GM12878 (cell line): Measurements from ENCODE around the gene GPC5. TPM values are rescaled to one million over a fixed set of nuclear protein-coding genes. Genes with fewer than 3 reads are reported as not detected.

Experiments used
- ATAC-seq: fragments of 200-7000 bp; cut with Tn5 transposase; 3 replicates; pipeline ENCODE4 v1.9.1; 2020; ENCODE audit warnings: mild to moderate bottlenecking, moderate library complexity
- BruUV-seq: library from RNA; stranded (reverse); fragments of 400-500 nt; replicated peaks from 2 replicates; lab custom pipeline; 2021; lab: Mats Ljungman, UMichigan
- CTCF ChIA-PET: fragments of 300-600 bp; sonication (Branson Sonifier 250); formaldehyde crosslinking; extraction: SDS; loops from one replicate; lab custom pipeline; 2021; ENCODE audit warnings: inconsistent platforms; lab: Yijun Ruan, JAX
- POLR2A ChIA-PET: fragments of 350-600 bp; formaldehyde crosslinking; extraction: SDS; loops from one replicate; lab custom pipeline; 2021; ENCODE audit warnings: inconsistent platforms; lab: Charles Lee
- RAD21 ChIA-PET: fragments of 300-600 bp; sonication (Branson Sonifier 250); formaldehyde crosslinking; loops from one replicate; lab custom pipeline; 2023; ENCODE audit warnings: antibody characterized with exemption; ENCODE audit not compliant: unreplicated experiment; lab: Charles Lee
- SMC1A ChIA-PET: fragments of 300-600 bp; sonication (Branson Sonifier 250); formaldehyde crosslinking; loops from one replicate; lab custom pipeline; 2023; ENCODE audit not compliant: unreplicated experiment, uncharacterized antibody; lab: Charles Lee
- DNase-seq: peaks from one replicate; pipeline ENCODE4 v3.0.0-alpha.2; 2011; ENCODE audit warnings: low read depth, low spot score
- FAIRE-seq: peaks from 3 replicates; lab custom pipeline; 2011; peaks lifted over from hg19 to GRCh38; lab: Jason Lieb, UNC
- H2AFZ ChIP-seq: 2 replicates; pipeline ENCODE4 v1.6.0; 2011; ENCODE audit warnings: low read depth, low read length, control low read depth; ENCODE audit not compliant: control insufficient read depth
- H3K27ac ChIP-seq: 2 replicates; pipeline ENCODE4 v1.5.1; 2011; ENCODE audit warnings: control low read depth; ENCODE audit not compliant: control insufficient read depth, insufficient read depth
- H3K27me3 ChIP-seq, 2 experiments: replicated peaks in 1 of 2; 2 replicates each; pipeline versions ENCODE4 v1.6.0 to v1.6.1; 2011; ENCODE audit warnings: low read length in 1 of 2; ENCODE audit not compliant: control insufficient read depth in 2 of 2, insufficient read depth in 2 of 2
- H3K36me3 ChIP-seq, 2 experiments: 2 replicates each; pipeline ENCODE4 v1.5.1; 2011; ENCODE audit warnings: low read length in 1 of 2; ENCODE audit not compliant: control insufficient read depth in 2 of 2, insufficient read depth in 2 of 2
- H3K4me1 ChIP-seq: 2 replicates; pipeline ENCODE4 v1.6.1; 2011; ENCODE audit warnings: mild to moderate bottlenecking, low read length, moderate library complexity, mixed read lengths; ENCODE audit not compliant: control insufficient read depth, insufficient read depth
- H3K4me2 ChIP-seq: 2 replicates; pipeline ENCODE4 v1.6.0; 2011; ENCODE audit warnings: control low read depth; ENCODE audit not compliant: control insufficient read depth, insufficient read depth
- H3K4me3 ChIP-seq: fragments of 200-600 bp; sonication (generic); 2 replicates; pipeline ENCODE4 v1.5.1; 2016
- H3K79me2 ChIP-seq: 2 replicates; pipeline ENCODE4 v1.6.0; 2011; ENCODE audit warnings: low read length; ENCODE audit not compliant: control insufficient read depth, insufficient read depth
- H3K9ac ChIP-seq: 2 replicates; pipeline ENCODE4 v1.8.0; 2011; ENCODE audit warnings: low read length, control low read depth, mixed read lengths; ENCODE audit not compliant: control insufficient read depth, insufficient read depth
- H3K9me3 ChIP-seq: replicated peaks from 3 replicates; pipeline ENCODE4 v1.5.1; 2011; ENCODE audit warnings: mild to moderate bottlenecking, low read length; ENCODE audit not compliant: control insufficient read depth, insufficient read depth
- H4K20me1 ChIP-seq: 2 replicates; pipeline ENCODE4 v1.6.0; 2011; ENCODE audit not compliant: control insufficient read depth, insufficient read depth
- ATF2 ChIP-seq: IDR thresholded peaks from 2 replicates; pipeline ENCODE4 v1.6.1; 2012; ENCODE audit warnings: low read length, inconsistent platforms
- ATF7 ChIP-seq: fragments of 450-650 bp; IDR thresholded peaks from 2 replicates; pipeline ENCODE4 v1.6.1; 2016; ENCODE audit warnings: low read depth, mild to moderate bottlenecking
- CBFB ChIP-seq: IDR thresholded peaks from 2 replicates; pipeline ENCODE4 v1.6.1; 2016; ENCODE audit warnings: antibody characterized with exemption, low read depth
- CEBPZ ChIP-seq: fragments of 150-350 bp; IDR thresholded peaks from 2 replicates; pipeline ENCODE4 v1.6.1; 2016; ENCODE audit warnings: low read depth, low read length
- ELK1 ChIP-seq: IDR thresholded peaks from 2 replicates; pipeline ENCODE4 v1.6.1; 2012; ENCODE audit warnings: low read depth, low read length, improper control_type of control experiment
- IKZF1 ChIP-seq: fragments of 450-650 bp; conservative IDR thresholded peaks from 2 replicates; pipeline ENCODE4 v1.6.1; 2017; ENCODE audit warnings: antibody characterized with exemption, mild to moderate bottlenecking
- MXI1 ChIP-seq: fragments of 150-350 bp; IDR thresholded peaks from 2 replicates; pipeline ENCODE4 v1.6.1; 2011; ENCODE audit warnings: low read depth, mild to moderate bottlenecking, inconsistent platforms, low read length, improper control_type of control experiment
- NR2F1 ChIP-seq: fragments of 450-650 bp; conservative IDR thresholded peaks from 2 replicates; pipeline ENCODE4 v1.6.1; 2017; ENCODE audit warnings: mild to moderate bottlenecking
- RELB ChIP-seq: fragments of 450-650 bp; IDR thresholded peaks from 2 replicates; pipeline ENCODE4 v1.6.1; 2017; ENCODE audit warnings: low read depth, mild to moderate bottlenecking, moderate library complexity
- SMAD5 ChIP-seq: IDR thresholded peaks from 2 replicates; pipeline ENCODE4 v1.6.1; 2016; ENCODE audit warnings: antibody characterized with exemption, low read depth
- SREBF2 ChIP-seq: IDR thresholded peaks from 2 replicates; pipeline ENCODE4 v1.6.1; 2012; ENCODE audit warnings: mild to moderate bottlenecking, low read length
- STAT1 ChIP-seq: fragments of 450-650 bp; conservative IDR thresholded peaks from 2 replicates; pipeline ENCODE4 v1.6.1; 2014; ENCODE audit warnings: antibody characterized with exemption, mild to moderate bottlenecking
- SUZ12 ChIP-seq: fragments of 200-600 bp; sonication (generic); IDR thresholded peaks from one replicate; pipeline ENCODE4 v1.6.1; 2018; ENCODE audit warnings: antibody characterized with exemption, mild to moderate bottlenecking; ENCODE audit not compliant: unreplicated experiment
- TCF12 ChIP-seq: IDR thresholded peaks from 2 replicates; pipeline ENCODE4 v1.6.1; 2011; ENCODE audit warnings: low read depth, mild to moderate bottlenecking, low read length
- WGBS: methylation state at CpG from one replicate; pipeline ENCODE4 v1.1.6; 2016; ENCODE audit warnings: low lambda C conversion rate; ENCODE audit not compliant: insufficient replicate concordance, insufficient coverage; ENCODE audit errors: missing lambda C conversion rate; 5-methylcytosine and 5-hydroxymethylcytosine counted together
- in situ Hi-C: fragments of 300-500 bp; cut with MboI; formaldehyde crosslinking; loops from 9 replicates; pipeline ENCODE4 v1.14.3; 2018; ENCODE audit warnings: mixed read lengths
- intact Hi-C: fragments of 100-400 bp; cut with micrococcal nuclease; formaldehyde crosslinking; loops from one replicate; pipeline ENCODE4 v1.14.2; 2022; ENCODE audit not compliant: unreplicated experiment
- polyA plus RNA-seq, 11 experiments: library from polyadenylated mRNA; depleted of rRNA in 4 of 11; unstranded in 6 of 11; stranded (reverse) in 5 of 11; fragments of >200 nt; fragmentation: Nextera tagmentation in 4 of 11; fragmentation: Illumina TruSeq in 1 of 11; extraction: Ambion mirVana in 4 of 11; extraction: Trizol in 1 of 11; gene quantifications; 1 replicate in 1 of 11; 2 replicates in 10 of 11; pipeline versions ENCODE4 v1.2.1 to v1.2.3, GENCODE V29; 2011 to 2016; ENCODE audit warnings: inconsistent platforms in 2 of 11, missing spikeins in 2 of 11, low read depth in 1 of 11
- total RNA-seq, 4 experiments: library from RNA; depleted of rRNA in 3 of 4; stranded (reverse); fragments of >200 nt in 3 of 4; fragmentation: Illumina TruSeq in 1 of 4; extraction: Trizol in 1 of 4; gene quantifications; 2 replicates each; pipeline versions ENCODE4 v1.2.1 to v1.2.3, GENCODE V29; 2013 to 2021

Gene GPC5
- total and polyA plus RNA-seq, 10 of the 15 experiments (the other 5 are each of a cell fraction or from before 2014, with no cell fraction given): 0.05 to 0.87 (median 0.44) TPM; not detected in 1

- no peak overlapping the region for H3K4me3 ChIP-seq
- no peaks in the 10 kb centered on the region for H3K9me3 ChIP-seq
- no peak overlapping the region for H3K9ac ChIP-seq
- H3K27me3 ChIP-seq: no peaks in the 10 kb centered on the region
- WGBS: 0% methylated on average over 4 of the region's 4 CpGs
- RAD21 ChIA-PET: no interaction called here
- BruUV-seq: no TSS peak
- CTCF ChIA-PET: no interaction called here
- no peaks in the 10 kb centered on the region for H3K4me1 ChIP-seq
- H4K20me1 ChIP-seq: no peaks in the 10 kb centered on the region
- SMC1A ChIA-PET: no interaction called here
- intact Hi-C loops: no loop called here
- no peak overlapping the region for H3K27ac ChIP-seq
- H3K79me2 ChIP-seq: no peaks in the 10 kb centered on the region
- H2AFZ ChIP-seq: no peak overlapping the region
- ATAC-seq (no peak), DNase-seq (no peak), FAIRE-seq (no peak)
- H3K4me2 ChIP-seq: no peak overlapping the region
- no peaks in the 10 kb centered on the region for H3K36me3 ChIP-seq
- POLR2A ChIA-PET: no interaction called here
- in situ Hi-C loops: no loop called here
- no peak for TF ChIP-seq IKZF1
- TF ChIP-seq SMAD5: no peak
- TF ChIP-seq TCF12: no peak
- TF ChIP-seq NR2F1: no peak
- TF ChIP-seq ATF2: no peak
- no peak for TF ChIP-seq CEBPZ
- TF ChIP-seq STAT1: no peak
- TF ChIP-seq SUZ12: no peak
- no peak for TF ChIP-seq ELK1
- no peak for TF ChIP-seq RELB
- TF ChIP-seq SREBF2: no peak
- no peak for TF ChIP-seq CBFB
- TF ChIP-seq MXI1: no peak
- TF ChIP-seq ATF7: no peak
Observed at GRCh38 chr13:92218615-92219014, 820.2 kb downstream of the GPC5 start.
